Measurements from ENCODE around the gene SYNC.
"Not testable (repeated sequence)": the region's sequence is repeated elsewhere in the genome, so short reads cannot be mapped to it uniquely, and the experiment has no call there.

DNA sequence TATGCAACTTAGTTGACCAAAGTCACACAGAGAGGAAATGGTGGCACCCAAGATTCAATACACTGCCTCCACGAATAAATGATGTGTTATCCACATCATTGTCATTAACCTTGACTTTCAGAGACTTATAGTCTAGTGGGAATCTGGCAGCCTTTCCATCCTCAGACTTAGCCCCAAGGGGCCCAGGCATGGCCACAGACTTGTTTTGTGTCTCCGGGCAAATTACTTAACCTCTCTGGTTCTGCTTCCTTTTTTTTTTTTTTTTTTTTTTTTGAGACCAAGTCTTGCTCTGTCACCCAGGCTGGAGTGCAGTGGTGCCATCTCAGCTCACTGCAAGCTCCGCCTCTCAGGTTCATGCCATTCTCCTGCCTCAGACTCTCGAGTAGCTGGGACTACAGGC lies 8.7 kb upstream of the SYNC start:
- not testable (repeated sequence) for TF ChIP-seq YY1 (IDR thresholded peaks at IDR 0.05; ENCODE audit: borderline replicate concordance in 1 of 3, control insufficient read depth in 1 of 3, extremely low read depth in 1 of 3, insufficient read depth in 3 of 3, insufficient read length in 1 of 3, insufficient replicate concordance in 2 of 3, low read depth in 1 of 3, low read length in 2 of 3); RNF219 (CRISPR knock-in tag; IDR thresholded peaks at IDR 0.05); ZNF146 (CRISPR knock-in tag; IDR thresholded peaks at IDR 0.05; ENCODE audit: unreplicated experiment); ZNF785 (CRISPR knock-in tag; IDR thresholded peaks at IDR 0.05); XRCC3 (IDR thresholded peaks at IDR 0.05); ZBTB33 (CRISPR knock-in tag; IDR thresholded peaks at IDR 0.05)
- TF ChIP-seq, protein P1, sequence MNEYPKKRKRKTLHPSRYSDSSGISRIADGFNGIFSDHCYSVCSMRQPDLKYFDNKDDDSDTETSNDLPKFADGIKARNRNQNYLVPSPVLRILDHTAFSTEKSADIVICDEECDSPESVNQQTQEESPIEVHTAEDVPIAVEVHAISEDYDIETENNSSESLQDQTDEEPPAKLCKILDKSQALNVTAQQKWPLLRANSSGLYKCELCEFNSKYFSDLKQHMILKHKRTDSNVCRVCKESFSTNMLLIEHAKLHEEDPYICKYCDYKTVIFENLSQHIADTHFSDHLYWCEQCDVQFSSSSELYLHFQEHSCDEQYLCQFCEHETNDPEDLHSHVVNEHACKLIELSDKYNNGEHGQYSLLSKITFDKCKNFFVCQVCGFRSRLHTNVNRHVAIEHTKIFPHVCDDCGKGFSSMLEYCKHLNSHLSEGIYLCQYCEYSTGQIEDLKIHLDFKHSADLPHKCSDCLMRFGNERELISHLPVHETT (CRISPR knock-in tag; conservative IDR thresholded peaks at IDR 0.05 in 1 of 2, IDR thresholded peaks at IDR 0.05 in 1 of 2), result not testable (repeated sequence)
- TF ChIP-seq, protein P2, sequence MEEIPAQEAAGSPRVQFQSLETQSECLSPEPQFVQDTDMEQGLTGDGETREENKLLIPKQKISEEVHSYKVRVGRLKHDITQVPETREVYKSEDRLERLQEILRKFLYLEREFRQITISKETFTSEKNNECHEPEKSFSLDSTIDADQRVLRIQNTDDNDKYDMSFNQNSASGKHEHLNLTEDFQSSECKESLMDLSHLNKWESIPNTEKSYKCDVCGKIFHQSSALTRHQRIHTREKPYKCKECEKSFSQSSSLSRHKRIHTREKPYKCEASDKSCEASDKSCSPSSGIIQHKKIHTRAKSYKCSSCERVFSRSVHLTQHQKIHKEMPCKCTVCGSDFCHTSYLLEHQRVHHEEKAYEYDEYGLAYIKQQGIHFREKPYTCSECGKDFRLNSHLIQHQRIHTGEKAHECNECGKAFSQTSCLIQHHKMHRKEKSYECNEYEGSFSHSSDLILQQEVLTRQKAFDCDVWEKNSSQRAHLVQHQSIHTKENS (CRISPR knock-in tag; IDR thresholded peaks at IDR 0.05), result not testable (repeated sequence)

All from K562 (cell line).